ENCODE results near the gene BICD1. TPM values are rescaled to one million over a fixed set of nuclear protein-coding genes. Genes with fewer than 3 reads are reported as not detected.

BICD1 gene
- polyA plus RNA-seq, 1 of the 3 experiments (the other 2 are of a cell fraction), result 12.1 TPM

DNA sequence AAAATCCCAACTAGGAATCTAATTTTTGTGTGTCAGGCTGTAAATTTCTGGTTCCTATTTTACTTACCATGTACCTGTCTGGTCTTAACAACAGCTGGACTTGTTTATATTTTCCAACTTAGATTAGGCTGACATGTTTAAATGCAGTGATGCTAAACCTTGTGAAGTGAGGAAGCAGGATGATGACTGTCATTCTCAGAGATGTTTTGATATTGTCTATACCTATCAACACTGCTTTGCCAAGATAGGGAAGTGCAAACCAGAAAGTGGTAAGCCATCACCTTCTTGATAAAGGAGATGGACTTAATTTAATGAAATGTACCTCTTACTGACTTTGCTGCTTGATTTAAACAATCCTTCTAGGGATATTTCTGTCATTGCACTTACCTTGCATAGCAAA is 2.1 kb downstream of the BICD1 start:
- no peaks in the 10 kb centered on the region for H3K27me3 ChIP-seq (ENCODE audit: insufficient read depth)
- TF ChIP-seq YY1 (IDR thresholded peaks at IDR 0.05; ENCODE audit: low read depth) (no peak), SIN3A (IDR thresholded peaks at IDR 0.05; ENCODE audit: borderline replicate concordance, low read depth, low read length) (no peak), GATA2 (CRISPR knock-in tag; IDR thresholded peaks at IDR 0.05) (0 out of 2 replicates have a peak, but pooled peaks have one; percentile 12), EP300 (IDR thresholded peaks at IDR 0.05; ENCODE audit: borderline replicate concordance in 1 of 2, low read depth in 1 of 2, low read length in 1 of 2) (no peak)
- peaks cover 7% of the 10 kb centered on the region for H4K20me1 ChIP-seq (ENCODE audit: insufficient read depth)
- H2AFZ ChIP-seq (ENCODE audit: low read depth), result no peak overlapping the region
- CTCF ChIA-PET, result interaction anchor here (0.6 to 1.8 kb wide), 3 partner anchors 46 to 203 kb away, joined by 3 to 6 read pairs (median 3); no protein-coding TSS in a partner anchor
- no peaks in the 10 kb centered on the region for H3K9me2 ChIP-seq
- peak overlapping the region; percentile 86 to 99 for H3K4me3 ChIP-seq (ENCODE audit: low read depth in 2 of 2, low read length in 1 of 2)
- peak overlapping the region; percentile 93 for H3K9ac ChIP-seq
- peaks cover 4 to 17% of the 10 kb centered on the region in 2 experiments; a peak in 3 of 4 replicates for H3K4me1 ChIP-seq (ENCODE audit: control insufficient read depth in 1 of 2, insufficient read depth in 2 of 2, low read depth in 1 of 2, low read length in 1 of 2)
- peak overlapping the region; percentile 70 to 91; a peak in 2 of 4 replicates for H3K27ac ChIP-seq (ENCODE audit: low read depth in 2 of 2, low read length in 1 of 2)
- no peaks in the 10 kb centered on the region for H3K9me3 ChIP-seq
- peaks cover 10% of the 10 kb centered on the region for H3F3A ChIP-seq (replicated peaks; ENCODE audit: insufficient read depth)
- peaks cover 62% of the 10 kb centered on the region for H3K79me2 ChIP-seq (ENCODE audit: insufficient read depth)
- peaks cover 4 to 5% of the 10 kb centered on the region in 2 experiments for H3K36me3 ChIP-seq (replicated peaks in 1 of 2; ENCODE audit: control insufficient read depth in 1 of 2, insufficient read depth in 2 of 2, low read length in 1 of 2)
- H3K4me2 ChIP-seq, result peak overlapping the region; percentile 97
- no peak for DNase-seq
- POLR2A ChIA-PET, result no interaction called here

- Histone ChIP-seq H3F3A (replicated peaks; ENCODE audit: insufficient read depth) (peaks cover 16% of the 10 kb centered on the region), H2AFZ (ENCODE audit: low read depth) (no peak overlapping the region), H3K4me3 (ENCODE audit: low read depth in 2 of 2, low read length in 1 of 2) (no peak overlapping the region), H3K27me3 (ENCODE audit: insufficient read depth) (no peaks in the 10 kb centered on the region), H3K4me1 (ENCODE audit: control insufficient read depth in 1 of 2, insufficient read depth in 2 of 2, low read depth in 1 of 2, low read length in 1 of 2) (peaks cover 17 to 20% of the 10 kb centered on the region in 2 experiments; a peak in 3 of 4 replicates), H3K4me2 (0 out of 2 replicates have a peak overlapping the region, but pooled peaks have one; percentile 0), H3K79me2 (ENCODE audit: insufficient read depth) (peaks cover 77% of the 10 kb centered on the region), H3K36me3 (replicated peaks in 1 of 2; ENCODE audit: control insufficient read depth in 1 of 2, insufficient read depth in 2 of 2, low read length in 1 of 2) (peaks cover 4 to 6% of the 10 kb centered on the region in 2 experiments), H3K27ac (ENCODE audit: low read depth in 2 of 2, low read length in 1 of 2) (peak overlapping the region in 1 of 2 experiments; percentile 44; a peak in 1 of 4 replicates), H3K9me3 (no peaks in the 10 kb centered on the region), H3K9ac (no peak overlapping the region), H3K9me2 (no peaks in the 10 kb centered on the region), H4K20me1 (ENCODE audit: insufficient read depth) (peaks cover 7% of the 10 kb centered on the region)
- CTCF ChIA-PET, result interaction anchor here (0.7 to 1.3 kb wide), 4 partner anchors 15 to 183 kb away, joined by 3 read pairs; no protein-coding TSS in a partner anchor
- TF ChIP-seq GATA2 (CRISPR knock-in tag; IDR thresholded peaks at IDR 0.05) (no peak), REST (IDR thresholded peaks at IDR 0.05; ENCODE audit: low read depth, low read length) (no peak)
- WGBS (ENCODE audit: low lambda C conversion rate), result 93% methylated on average over 3 of the region's 3 CpGs
- no peak for DNase-seq
- POLR2A ChIA-PET, result interaction anchor here (0.6 kb wide), 1 partner anchor 151 kb away, joined by 3 read pairs; the partner anchor contains the start of gene RESF1
Observed at GRCh38 chr12:32110417-32110816, 3.8 kb downstream of the BICD1 start.

GRCh38 chr12:32110942-32111341 is 4.3 kb downstream of the BICD1 start:
- H3K4me3 ChIP-seq (ENCODE audit: low read depth in 2 of 2, low read length in 1 of 2), result no peak overlapping the region
- CTCF ChIA-PET, result interaction anchor here (0.7 to 1.3 kb wide), 4 partner anchors 15 to 183 kb away, joined by 3 read pairs; no protein-coding TSS in a partner anchor
- TF ChIP-seq RFX5 (IDR thresholded peaks at IDR 0.05; ENCODE audit: low read length) (no peak), YY1 (IDR thresholded peaks at IDR 0.05; ENCODE audit: low read depth) (no peak), EZH2phosphoT487 (IDR thresholded peaks at IDR 0.05; ENCODE audit: borderline replicate concordance, low read depth) (no peak), JUND (IDR thresholded peaks at IDR 0.05) (no peak), MXI1 (IDR thresholded peaks at IDR 0.05; ENCODE audit: low read depth, low read length) (no peak), CTCF (IDR thresholded peaks at IDR 0.05) (no peak), TCF12 (IDR thresholded peaks at IDR 0.05) (no peak)
- TF ChIP-seq, protein P1, sequence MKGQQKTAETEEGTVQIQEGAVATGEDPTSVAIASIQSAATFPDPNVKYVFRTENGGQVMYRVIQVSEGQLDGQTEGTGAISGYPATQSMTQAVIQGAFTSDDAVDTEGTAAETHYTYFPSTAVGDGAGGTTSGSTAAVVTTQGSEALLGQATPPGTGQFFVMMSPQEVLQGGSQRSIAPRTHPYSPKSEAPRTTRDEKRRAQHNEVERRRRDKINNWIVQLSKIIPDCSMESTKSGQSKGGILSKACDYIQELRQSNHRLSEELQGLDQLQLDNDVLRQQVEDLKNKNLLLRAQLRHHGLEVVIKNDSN (IDR thresholded peaks at IDR 0.05; ENCODE audit: borderline replicate concordance, low read depth), result no peak
- TF ChIP-seq, protein P2, sequence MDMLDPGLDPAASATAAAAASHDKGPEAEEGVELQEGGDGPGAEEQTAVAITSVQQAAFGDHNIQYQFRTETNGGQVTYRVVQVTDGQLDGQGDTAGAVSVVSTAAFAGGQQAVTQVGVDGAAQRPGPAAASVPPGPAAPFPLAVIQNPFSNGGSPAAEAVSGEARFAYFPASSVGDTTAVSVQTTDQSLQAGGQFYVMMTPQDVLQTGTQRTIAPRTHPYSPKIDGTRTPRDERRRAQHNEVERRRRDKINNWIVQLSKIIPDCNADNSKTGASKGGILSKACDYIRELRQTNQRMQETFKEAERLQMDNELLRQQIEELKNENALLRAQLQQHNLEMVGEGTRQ (IDR thresholded peaks at IDR 0.05; ENCODE audit: borderline replicate concordance, low read depth, low read length), result no peak

More at GRCh38 chr12:32110942-32111341, 4.3 kb downstream of the BICD1 start:
- DNase-seq, result no peak
- Histone ChIP-seq H3K9me3 (no peaks in the 10 kb centered on the region), H3K27me3 (ENCODE audit: insufficient read depth) (no peaks in the 10 kb centered on the region), H3K36me3 (replicated peaks in 1 of 2; ENCODE audit: control insufficient read depth in 1 of 2, insufficient read depth in 2 of 2, low read length in 1 of 2) (peaks cover 4 to 6% of the 10 kb centered on the region in 2 experiments), H3K9ac (no peak overlapping the region), H2AFZ (ENCODE audit: low read depth) (no peak overlapping the region), H3K27ac (ENCODE audit: low read depth in 2 of 2, low read length in 1 of 2) (peak overlapping the region in 1 of 2 experiments; percentile 8; a peak in 1 of 4 replicates), H3K79me2 (ENCODE audit: insufficient read depth) (peaks cover 77% of the 10 kb centered on the region), H3K4me2 (no peak overlapping the region), H3K4me1 (ENCODE audit: control insufficient read depth in 1 of 2, insufficient read depth in 2 of 2, low read depth in 1 of 2, low read length in 1 of 2) (peaks cover 18 to 24% of the 10 kb centered on the region in 2 experiments; a peak in 3 of 4 replicates), H3F3A (replicated peaks; ENCODE audit: insufficient read depth) (peaks cover 18% of the 10 kb centered on the region), H3K9me2 (no peaks in the 10 kb centered on the region), H4K20me1 (ENCODE audit: insufficient read depth) (peaks cover 7% of the 10 kb centered on the region)
- WGBS (ENCODE audit: low lambda C conversion rate), result 57% methylated on average over 2 of the region's 2 CpGs
- POLR2A ChIA-PET, result no interaction called here
